Esophagus squamous epithelium (tissue), 4 donors: ENCODE measurements around the gene GTSE1.

Experiments used
- POLR2A ChIP-seq, 4 donors: fragments of 450-650 bp; IDR thresholded peaks; one replicate each; pipeline ENCODE4 v1.6.1; 2017; ENCODE audit warnings: antibody characterized with exemption in 4 of 4, mild to moderate bottlenecking in 4 of 4, moderate library complexity in 3 of 4
- TF ChIP-seq, protein P1 (sequence below), 6 experiments: fragments of 450-650 bp in 4 of 6; fragments of 200-600 bp in 2 of 6; sonication (generic) in 2 of 6; IDR thresholded peaks; one replicate each; pipeline ENCODE4 v1.5.1; 2016 to 2019; ENCODE audit warnings: antibody characterized with exemption in 6 of 6, mild to moderate bottlenecking in 4 of 6, moderate library complexity in 4 of 6

DNA sequence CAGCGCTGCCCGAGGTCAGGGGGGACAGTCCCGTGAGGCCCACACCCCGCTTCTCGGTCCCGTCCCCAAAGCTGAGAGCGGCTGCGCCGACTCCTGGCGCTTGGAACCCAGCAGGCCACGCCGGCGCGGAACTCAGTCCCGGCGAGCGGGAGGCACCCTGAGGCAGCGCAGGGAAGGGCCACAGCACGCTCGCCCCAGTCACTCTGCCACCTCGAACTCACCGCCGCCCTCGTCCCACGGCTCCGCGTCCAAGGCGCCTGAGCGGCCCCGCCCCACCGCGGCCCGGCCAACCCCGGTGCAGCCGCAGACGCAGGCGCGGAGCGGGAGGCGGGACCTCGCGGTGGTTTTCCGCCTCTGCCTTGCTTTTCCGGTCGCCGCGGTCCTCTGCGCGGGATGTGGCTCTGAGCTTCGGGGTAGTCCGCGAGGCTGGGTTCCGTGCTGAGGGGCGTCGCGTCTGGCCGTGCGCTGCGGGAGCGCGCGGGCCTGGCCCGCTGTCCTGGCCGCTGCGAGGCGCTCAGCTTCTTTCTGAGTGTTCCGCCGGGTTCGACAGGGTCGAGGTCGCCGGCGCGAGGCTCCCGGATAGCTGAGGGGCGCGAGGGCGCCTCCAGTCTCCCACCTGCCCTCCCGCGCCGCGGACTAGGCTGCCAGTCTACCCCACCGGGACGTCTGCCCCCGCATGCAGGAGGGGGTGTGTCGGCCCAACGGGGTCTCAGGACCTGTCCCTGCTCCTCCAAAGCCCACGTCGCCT is 46.5 kb upstream of the GTSE1 start, which contains the start of gene CDPF1:
- TF ChIP-seq POLR2A (IDR thresholded peaks at IDR 0.05) = peak in 3 of 4 donors; percentile 48 to 87 (median 76)
- TF ChIP-seq, protein P1, sequence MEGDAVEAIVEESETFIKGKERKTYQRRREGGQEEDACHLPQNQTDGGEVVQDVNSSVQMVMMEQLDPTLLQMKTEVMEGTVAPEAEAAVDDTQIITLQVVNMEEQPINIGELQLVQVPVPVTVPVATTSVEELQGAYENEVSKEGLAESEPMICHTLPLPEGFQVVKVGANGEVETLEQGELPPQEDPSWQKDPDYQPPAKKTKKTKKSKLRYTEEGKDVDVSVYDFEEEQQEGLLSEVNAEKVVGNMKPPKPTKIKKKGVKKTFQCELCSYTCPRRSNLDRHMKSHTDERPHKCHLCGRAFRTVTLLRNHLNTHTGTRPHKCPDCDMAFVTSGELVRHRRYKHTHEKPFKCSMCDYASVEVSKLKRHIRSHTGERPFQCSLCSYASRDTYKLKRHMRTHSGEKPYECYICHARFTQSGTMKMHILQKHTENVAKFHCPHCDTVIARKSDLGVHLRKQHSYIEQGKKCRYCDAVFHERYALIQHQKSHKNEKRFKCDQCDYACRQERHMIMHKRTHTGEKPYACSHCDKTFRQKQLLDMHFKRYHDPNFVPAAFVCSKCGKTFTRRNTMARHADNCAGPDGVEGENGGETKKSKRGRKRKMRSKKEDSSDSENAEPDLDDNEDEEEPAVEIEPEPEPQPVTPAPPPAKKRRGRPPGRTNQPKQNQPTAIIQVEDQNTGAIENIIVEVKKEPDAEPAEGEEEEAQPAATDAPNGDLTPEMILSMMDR (IDR thresholded peaks at IDR 0.05) = peak in 2 of 6 experiments; percentile 12 to 17
